Thoracic aorta (tissue), 2 donors: ENCODE data around the gene SGCA. TPM values are rescaled to one million over a fixed set of nuclear protein-coding genes. Genes with fewer than 3 reads are reported as not detected.

ENCODE experiments used
- ATAC-seq: fragments of 150-250 bp; one replicate; pipeline ENCODE4 v1.8.0; 2017; ENCODE audit warnings: low read depth; ENCODE audit not compliant: insufficient number of reproducible peaks, low FRiP score
- DNase-seq: peaks from one replicate; pipeline ENCODE4 v3.0.0-alpha.2; 2020; ENCODE audit warnings: low spot score
- H3K27ac ChIP-seq, 2 donors: fragments of 200-600 bp; sonication (generic); 1 replicate in 1 of 2; 2 replicates in 1 of 2; pipeline ENCODE4 v1.5.1; 2016; ENCODE audit warnings: mild to moderate bottlenecking in 2 of 2, moderate library complexity in 2 of 2
- H3K27me3 ChIP-seq: fragments of 200-600 bp; sonication (generic); replicated peaks from 2 replicates; pipeline ENCODE4 v1.6.0; 2016; ENCODE audit warnings: mild to moderate bottlenecking; ENCODE audit not compliant: insufficient read depth
- H3K36me3 ChIP-seq: fragments of 200-600 bp; sonication (generic); one replicate; pipeline ENCODE4 v1.5.1; 2016
- H3K4me1 ChIP-seq, 2 donors: fragments of 200-600 bp; sonication (generic); 1 replicate in 1 of 2; 2 replicates in 1 of 2; pipeline versions ENCODE4 v1.5.1 to v1.6.0; 2016; ENCODE audit warnings: low read depth in 2 of 2, mild to moderate bottlenecking in 1 of 2; ENCODE audit not compliant: control insufficient read depth in 1 of 2
- H3K4me3 ChIP-seq: fragments of 200-600 bp; sonication (generic); 2 replicates; pipeline ENCODE4 v1.5.1; 2016; ENCODE audit warnings: mild to moderate bottlenecking
- H3K9me3 ChIP-seq: fragments of 200-600 bp; sonication (generic); 2 replicates; pipeline ENCODE4 v1.5.1; 2016
- CTCF ChIP-seq: fragments of 200-600 bp; sonication (generic); IDR thresholded peaks from one replicate; pipeline ENCODE4 v1.5.1; 2019; ENCODE audit warnings: antibody characterized with exemption
- total RNA-seq, 2 donors: library from RNA; depleted of rRNA; stranded (reverse); fragments of >200 nt; gene quantifications; one replicate each; pipeline versions ENCODE4 v1.1.0 to v1.2.3, GENCODE V29; 2016

SGCA gene
- total RNA-seq, 2 donors from 2014 or later: 95.5 to 158 TPM

GRCh38 chr17:50135316-50136095, 30.3 kb upstream of the SGCA start:
- ATAC-seq (no peak), DNase-seq (no peak)
- TF ChIP-seq CTCF: no peak
- Histone ChIP-seq H3K36me3 (peaks cover 58% of the 10 kb centered on the region), H3K9me3 (no peaks in the 10 kb centered on the region), H3K4me1 (peaks cover 28 to 50% of the 10 kb centered on the region in 2 donors), H3K4me3 (no peak overlapping the region), H3K27me3 (no peaks in the 10 kb centered on the region), H3K27ac (no peak overlapping the region)

GRCh38 chr17:50136096-50136687, 29.6 kb upstream of the SGCA start:
- no peak for DNase-seq
- Histone ChIP-seq H3K4me3 (no peak overlapping the region), H3K36me3 (peaks cover 65% of the 10 kb centered on the region), H3K27me3 (no peaks in the 10 kb centered on the region), H3K9me3 (no peaks in the 10 kb centered on the region), H3K27ac (no peak overlapping the region), H3K4me1 (peaks cover 24 to 45% of the 10 kb centered on the region in 2 donors)
- ATAC-seq: no peak
- no peak for TF ChIP-seq CTCF

GRCh38 chr17:50137042-50137441, 28.8 kb upstream of the SGCA start:
- H3K4me1 ChIP-seq: peaks cover 25 to 36% of the 10 kb centered on the region in 2 donors
- no peak for DNase-seq
- no peaks in the 10 kb centered on the region for H3K27me3 ChIP-seq
- H3K27ac ChIP-seq: peak overlapping the region in 1 of 2 donors; percentile 7
- peaks cover 66% of the 10 kb centered on the region for H3K36me3 ChIP-seq
- TF ChIP-seq CTCF: no peak
- H3K4me3 ChIP-seq: no peak overlapping the region
- no peaks in the 10 kb centered on the region for H3K9me3 ChIP-seq
- no peak for ATAC-seq

- peaks cover 12 to 22% of the 10 kb centered on the region in 2 donors for H3K4me1 ChIP-seq
- H3K27ac ChIP-seq: peak overlapping the region; percentile 34 to 64
- H3K4me3 ChIP-seq: no peak overlapping the region
- peaks cover 84% of the 10 kb centered on the region for H3K36me3 ChIP-seq
- TF ChIP-seq CTCF: no peak
- H3K9me3 ChIP-seq: no peaks in the 10 kb centered on the region
- H3K27me3 ChIP-seq: no peaks in the 10 kb centered on the region
- no peak for ATAC-seq
- DNase-seq: no peak
These were observed 26.5 kb upstream of the SGCA start for GRCh38 chr17:50139185-50139783.
